GM19025 (cell line): ENCODE measurements around the gene SHPK.

ENCODE experiments used
- ATAC-seq: cut with Tn5 transposase; IDR thresholded peaks from one replicate; pipeline ENCODE4 v1.9.1; 2021; ENCODE audit warnings: mild to moderate bottlenecking, low read depth, moderate library complexity; ENCODE audit not compliant: unreplicated experiment

The SHPK gene

GRCh38 chr17:3663102-3664011, 27.3 kb upstream of the SHPK start:
- no peak for ATAC-seq

GRCh38 chr17:3660311-3660891, 24.4 kb upstream of the SHPK start:
- no peak for ATAC-seq

GRCh38 chr17:3659541-3660111, 23.6 kb upstream of the SHPK start:
- no peak for ATAC-seq

GRCh38 chr17:3658784-3659449, 22.9 kb upstream of the SHPK start:
- no peak for ATAC-seq

- no peak for ATAC-seq
Observed at GRCh38 chr17:3657874-3658783, 22.1 kb upstream of the SHPK start.

- no peak for ATAC-seq
Observed at GRCh38 chr17:3657588-3657869, 21.5 kb upstream of the SHPK start.

GRCh38 chr17:3656755-3657587, 20.9 kb upstream of the SHPK start:
- no peak for ATAC-seq

- no peak for ATAC-seq
Observed at GRCh38 chr17:3656353-3656752, 20.3 kb upstream of the SHPK start.

GRCh38 chr17:3655766-3656165, 19.7 kb upstream of the SHPK start:
- no peak for ATAC-seq

GRCh38 chr17:3647769-3648555, 11.9 kb upstream of the SHPK start:
- no peak for ATAC-seq

- ATAC-seq, result no peak
Observed at GRCh38 chr17:3647251-3647650, 11.2 kb upstream of the SHPK start.

GRCh38 chr17:3645310-3645709, 9.3 kb upstream of the SHPK start:
- ATAC-seq, result no peak

GRCh38 chr17:3643889-3644349, 7.9 kb upstream of the SHPK start:
- ATAC-seq, result no peak

GRCh38 chr17:3641717-3642486, 5.9 kb upstream of the SHPK start:
- no peak for ATAC-seq

- no peak for ATAC-seq
Observed at GRCh38 chr17:3641014-3641413, 5.0 kb upstream of the SHPK start.

- ATAC-seq, result no peak
Observed at GRCh38 chr17:3639981-3640596, 4.0 kb upstream of the SHPK start.

GRCh38 chr17:3636908-3637373, 891 bp upstream of the SHPK start:
- ATAC-seq, result peak; percentile 7
